ENCODE results near the gene SCAMP3. TPM values are rescaled to one million over a fixed set of nuclear protein-coding genes. Genes with fewer than 3 reads are reported as not detected.

The SCAMP3 gene
- total RNA-seq, 2 experiments from 2014 or later, result 81.3 to 97.2 TPM

- no peak overlapping the region for H3K4me3 Mint-ChIP-seq
- DNase-seq (no peak), ATAC-seq (no peak)
- peaks cover 24% of the 10 kb centered on the region for H3K4me1 Mint-ChIP-seq (ENCODE audit: low read depth)
- ChIA-PET POLR2A (interaction anchor here (1.0 to 3.2 kb wide), 2 partner anchors 16 to 73 kb away, joined by 3 to 16 read pairs; no protein-coding TSS in a partner anchor), CTCF (interaction anchor here (0.8 to 18.9 kb wide), 5 partner anchors 10 to 60 kb away, joined by 4 to 232 read pairs (median 4); no protein-coding TSS in a partner anchor)
- H3K27me3 Mint-ChIP-seq, result no peaks in the 10 kb centered on the region
- intact Hi-C loops (cut with micrococcal nuclease), result no loop called here
- TF ChIP-seq CTCF (IDR thresholded peaks at IDR 0.05), result no peak
- peaks cover 86% of the 10 kb centered on the region for H3K36me3 Mint-ChIP-seq (ENCODE audit: low read depth)
- H3K27ac Mint-ChIP-seq, result peak overlapping the region; percentile 32
- H3K9me3 Mint-ChIP-seq, result no peaks in the 10 kb centered on the region
Observed at GRCh38 chr1:155266553-155266952, 4.4 kb upstream of the SCAMP3 start.

GRCh38 chr1:155263067-155263466 is 907 bp upstream of the SCAMP3 start:
- ChIA-PET POLR2A (interaction anchor here (1.4 to 4.7 kb wide), 2 partner anchors 9 to 19 kb away, joined by 3 to 37 read pairs; partner anchors contain the start of gene CLK2), CTCF (interaction anchor here (0.9 to 18.9 kb wide), 3 partner anchors 9 to 69 kb away, joined by 3 to 232 read pairs (median 3); no protein-coding TSS in a partner anchor)
- peak overlapping the region; percentile 96 for H3K4me3 Mint-ChIP-seq
- peaks cover 80% of the 10 kb centered on the region for H3K36me3 Mint-ChIP-seq (ENCODE audit: low read depth)
- DNase-seq (no peak), ATAC-seq (no peak)
- peak overlapping the region; percentile 89 for H3K27ac Mint-ChIP-seq
- intact Hi-C loops (cut with micrococcal nuclease), result loop anchor here (5.0 kb wide), 1 partner anchor 44 kb away; the partner anchor contains the start of gene FDPS
- H3K9me3 Mint-ChIP-seq, result no peaks in the 10 kb centered on the region
- H3K4me1 Mint-ChIP-seq (ENCODE audit: low read depth), result peaks cover 29% of the 10 kb centered on the region
- H3K27me3 Mint-ChIP-seq, result no peaks in the 10 kb centered on the region
- no peak for TF ChIP-seq CTCF (IDR thresholded peaks at IDR 0.05)

- H3K4me1 Mint-ChIP-seq (ENCODE audit: low read depth), result peaks cover 31% of the 10 kb centered on the region
- H3K9me3 Mint-ChIP-seq, result no peaks in the 10 kb centered on the region
- peak overlapping the region; percentile 96 for H3K4me3 Mint-ChIP-seq
- H3K27me3 Mint-ChIP-seq, result no peaks in the 10 kb centered on the region
- intact Hi-C loops (cut with micrococcal nuclease), result loop anchor here (5.0 kb wide), 1 partner anchor 46 kb away; the partner anchor contains the start of gene FDPS
- ChIA-PET CTCF (interaction anchor here (0.9 to 18.9 kb wide), 8 partner anchors 9 to 87 kb away, joined by 3 to 232 read pairs (median 4); partner anchors contain the start of genes FDPS, MTX1 and THBS3), POLR2A (interaction anchor here (0.6 to 4.7 kb wide), 11 partner anchors 10 to 62 kb away, joined by 3 to 37 read pairs (median 3); partner anchors contain the start of genes CLK2, MTX1 and RUSC1)
- TF ChIP-seq CTCF (IDR thresholded peaks at IDR 0.05), result peak; percentile 17
- peak overlapping the region; percentile 89 for H3K27ac Mint-ChIP-seq
- peaks cover 76% of the 10 kb centered on the region for H3K36me3 Mint-ChIP-seq (ENCODE audit: low read depth)
- DNase-seq, result peak; percentile 47
- peak; percentile 43 for ATAC-seq
Observed at GRCh38 chr1:155261493-155261851, 688 bp downstream of the SCAMP3 start.

GRCh38 chr1:155260276-155260675 is 1.9 kb downstream of the SCAMP3 start:
- Mint-ChIP-seq H3K4me3 (peak overlapping the region; percentile 96), H3K9me3 (no peaks in the 10 kb centered on the region), H3K36me3 (ENCODE audit: low read depth) (peaks cover 75% of the 10 kb centered on the region), H3K4me1 (ENCODE audit: low read depth) (peaks cover 40% of the 10 kb centered on the region), H3K27me3 (no peaks in the 10 kb centered on the region), H3K27ac (peak overlapping the region; percentile 89)
- DNase-seq, result no peak
- ATAC-seq, result no peak
- intact Hi-C loops (cut with micrococcal nuclease), result loop anchor here (5.0 kb wide), 1 partner anchor 47 kb away; the partner anchor contains the start of gene FDPS
- CTCF ChIA-PET, result interaction anchor here (0.8 to 18.9 kb wide), 3 partner anchors 11 to 156 kb away, joined by 3 to 232 read pairs (median 5); no protein-coding TSS in a partner anchor
- POLR2A ChIA-PET, result interaction anchor here (1.0 to 4.7 kb wide), 6 partner anchors 9 to 63 kb away, joined by 3 to 37 read pairs (median 4); partner anchors contain the start of genes CLK2 and RUSC1
- TF ChIP-seq CTCF (IDR thresholded peaks at IDR 0.05), result no peak
